HG02840 (cell line): ENCODE data around the gene CCDC88C.
"Not testable (repeated sequence)": the region's sequence is repeated elsewhere in the genome, so short reads cannot be mapped to it uniquely, and the experiment has no call there.

Experiments
- ATAC-seq: cut with Tn5 transposase; IDR thresholded peaks from one replicate; pipeline ENCODE4 v1.9.1; 2021; ENCODE audit warnings: mild to moderate bottlenecking, moderate library complexity, moderate number of reproducible peaks; ENCODE audit not compliant: unreplicated experiment, low FRiP score

CCDC88C gene

GRCh38 chr14:91274796-91275195, 142.8 kb downstream of the CCDC88C start:
- ATAC-seq: no peak

DNA sequence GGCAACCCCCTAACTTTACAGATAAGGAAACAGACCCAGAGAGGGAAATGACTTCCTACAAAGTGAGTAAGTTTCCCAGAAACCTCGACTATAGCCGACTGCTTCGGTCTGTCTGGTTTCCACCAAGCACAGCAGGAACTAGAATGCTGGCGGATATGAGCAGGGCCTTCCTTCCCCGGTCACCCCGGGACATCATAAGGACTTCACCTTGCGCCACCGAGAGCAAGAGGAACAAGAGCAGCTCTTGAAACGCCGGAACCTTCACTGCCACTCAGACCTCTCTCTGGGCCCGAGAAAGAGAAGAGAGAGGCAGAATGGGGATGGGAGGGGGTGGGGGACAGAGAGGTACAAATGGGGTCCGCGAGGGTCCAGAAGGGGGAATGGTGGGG, 143.7 kb downstream of the CCDC88C start:
- ATAC-seq: no peak

DNA sequence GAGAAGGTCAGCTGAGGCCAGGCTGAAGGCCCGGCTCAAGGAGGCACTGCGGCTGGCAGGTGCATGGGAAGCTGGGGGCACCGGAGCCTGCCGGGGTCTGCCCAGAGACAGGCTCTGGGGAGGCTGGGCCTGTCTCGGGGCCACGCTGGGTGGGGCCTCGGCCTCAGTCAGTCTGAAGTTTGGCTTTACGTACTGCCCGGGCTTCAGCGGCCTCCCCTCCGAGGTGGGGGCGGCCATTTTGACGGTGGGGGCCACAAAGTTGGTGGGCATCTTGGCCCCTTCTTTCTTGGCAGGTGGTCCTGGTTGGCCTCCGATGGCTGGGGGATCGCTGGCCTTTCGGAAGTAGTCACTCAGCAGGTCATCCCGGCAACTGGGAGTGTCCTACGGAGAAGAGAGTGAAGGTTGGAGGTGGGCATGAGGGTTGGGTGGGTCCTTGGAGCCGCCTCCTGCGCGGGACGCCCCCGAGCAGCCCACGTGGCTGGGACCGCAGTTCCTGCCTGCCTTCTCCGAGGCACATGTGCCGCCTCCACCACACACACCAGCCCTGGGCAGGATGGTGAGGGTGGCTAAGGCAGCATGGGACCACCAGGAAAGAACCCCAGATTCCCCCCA, 144.2 kb downstream of the CCDC88C start:
- no peak for ATAC-seq

DNA sequence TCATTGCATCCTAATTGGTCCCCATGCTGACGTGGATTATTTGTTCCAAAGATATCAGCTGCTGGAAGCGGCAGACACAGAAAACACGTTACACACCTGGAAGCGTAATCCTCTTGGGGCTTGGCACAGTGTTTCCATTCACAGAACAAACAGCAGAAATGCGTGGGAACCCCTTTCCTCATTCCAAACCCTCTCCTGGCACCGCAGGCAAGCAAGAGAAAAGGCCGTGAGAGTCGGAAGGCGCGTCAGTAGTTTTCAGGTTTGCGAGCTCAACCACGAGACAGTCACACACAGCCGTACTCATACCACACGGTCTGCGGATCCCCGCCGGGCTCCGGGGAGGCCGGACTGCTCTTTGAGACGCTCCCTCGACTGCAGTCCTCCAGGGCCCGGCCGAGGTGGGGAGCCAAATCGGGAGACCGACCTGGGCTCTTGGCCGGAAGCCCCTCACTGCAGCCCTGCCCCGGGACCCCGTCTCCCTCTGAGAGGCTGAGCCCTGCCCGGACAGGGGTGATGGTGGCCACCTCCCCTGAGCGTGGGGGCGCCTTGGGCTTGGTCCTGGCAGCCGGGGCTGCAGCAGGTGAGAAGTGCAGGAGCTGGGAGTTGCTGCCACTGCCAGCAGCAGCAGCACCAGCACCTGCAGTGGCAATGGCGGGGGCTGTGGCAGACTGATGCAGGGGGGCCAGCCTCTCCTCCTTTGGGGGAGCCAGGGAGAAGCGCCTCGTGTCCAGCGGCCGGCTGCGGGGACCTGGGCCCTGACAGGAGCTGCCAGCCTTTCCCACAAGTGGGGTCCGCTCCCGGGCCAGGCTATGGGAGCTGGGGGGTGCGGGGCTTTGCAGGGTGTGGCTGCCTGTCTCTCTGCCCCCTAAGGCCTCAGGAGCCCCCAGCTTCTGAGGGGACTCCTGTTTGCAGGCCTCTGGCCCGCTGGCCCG, 145.0 kb downstream of the CCDC88C start:
- ATAC-seq: no peak

DNA sequence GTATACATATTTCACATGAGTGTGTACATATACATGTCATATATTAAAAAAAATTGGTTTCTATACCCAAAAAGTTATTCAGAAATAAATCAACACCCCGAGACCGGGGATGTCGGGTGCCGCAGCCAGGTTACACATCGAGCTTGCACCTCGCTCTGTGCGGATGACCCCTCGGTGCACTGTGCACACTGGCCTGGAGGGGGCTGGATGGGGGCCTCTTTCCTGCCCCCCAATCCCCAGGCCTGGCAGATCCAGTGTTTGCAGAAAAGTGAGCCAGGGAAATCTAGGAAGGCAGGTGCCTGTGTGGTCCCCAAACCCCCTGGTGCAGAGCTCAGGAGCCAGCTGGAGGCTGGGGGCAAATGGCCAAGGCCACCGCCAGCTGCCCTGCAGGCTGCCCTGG, 146.0 kb downstream of the CCDC88C start:
- no peak for ATAC-seq

DNA sequence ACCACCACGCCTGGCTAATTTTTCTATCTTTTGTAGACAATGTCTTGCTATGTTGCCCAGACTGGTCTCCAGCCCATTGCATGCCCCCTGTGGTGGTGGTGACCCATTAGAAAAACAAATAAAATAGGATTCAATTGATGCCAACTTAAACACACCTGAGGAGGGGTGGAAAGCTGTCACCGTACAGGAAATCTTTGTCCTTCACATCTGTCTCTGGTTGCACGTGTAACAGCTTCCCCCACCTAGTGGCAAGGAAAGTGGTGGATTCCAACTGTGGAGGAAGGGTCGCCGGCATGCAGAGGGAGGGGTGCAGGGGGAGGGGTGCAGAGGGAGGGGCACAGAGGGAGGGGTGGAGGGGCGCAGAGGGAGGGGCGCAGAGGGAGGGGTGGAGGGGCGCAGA, 147.0 kb downstream of the CCDC88C start:
- no peak for ATAC-seq

GRCh38 chr14:91270188-91270587, 147.4 kb downstream of the CCDC88C start:
- no peak for ATAC-seq

DNA sequence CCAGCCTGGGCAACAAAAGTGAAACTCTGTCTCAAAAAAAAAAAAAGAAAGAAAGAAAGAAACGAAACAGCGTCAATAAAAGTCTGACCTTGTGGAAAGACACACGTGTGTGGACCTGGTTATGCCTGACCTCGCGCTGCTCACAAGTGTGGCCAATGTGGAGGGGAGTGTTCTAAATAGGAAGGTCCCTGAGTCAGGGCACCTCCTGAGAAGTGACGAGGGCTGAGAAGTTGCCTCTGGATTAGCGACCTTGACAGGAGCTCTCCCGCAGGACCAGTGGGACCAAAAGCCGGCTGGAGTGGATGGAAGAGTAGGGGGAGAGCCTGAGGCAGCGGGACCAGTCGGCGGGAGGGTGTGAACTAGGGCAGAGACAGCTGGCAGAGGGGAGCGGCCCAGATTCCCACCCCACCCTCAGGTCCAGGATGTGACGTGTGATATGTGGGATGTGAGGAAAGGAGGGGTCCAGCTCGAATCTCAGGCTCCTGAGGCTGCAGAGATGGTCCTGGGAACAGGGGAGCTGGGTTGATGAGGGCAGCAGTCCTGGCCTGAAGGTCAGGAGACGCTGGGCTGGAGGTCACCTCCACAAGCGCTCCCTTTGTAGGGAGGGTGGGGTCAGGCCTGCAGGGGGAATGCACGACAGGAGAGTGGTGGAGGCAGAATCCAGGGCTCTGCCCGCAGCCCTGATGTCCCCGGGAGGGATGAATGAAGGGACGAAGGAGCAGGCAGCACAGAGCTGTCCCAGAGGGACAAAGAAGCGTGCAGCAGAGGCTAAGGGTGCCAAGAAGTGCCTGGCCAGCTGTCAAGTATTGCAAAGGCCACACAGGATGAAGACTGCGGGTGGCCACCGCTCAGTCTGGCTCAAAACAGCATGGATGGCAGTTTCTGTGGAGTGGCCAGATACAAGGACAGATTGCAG, 148.3 kb downstream of the CCDC88C start:
- ATAC-seq: no peak

DNA sequence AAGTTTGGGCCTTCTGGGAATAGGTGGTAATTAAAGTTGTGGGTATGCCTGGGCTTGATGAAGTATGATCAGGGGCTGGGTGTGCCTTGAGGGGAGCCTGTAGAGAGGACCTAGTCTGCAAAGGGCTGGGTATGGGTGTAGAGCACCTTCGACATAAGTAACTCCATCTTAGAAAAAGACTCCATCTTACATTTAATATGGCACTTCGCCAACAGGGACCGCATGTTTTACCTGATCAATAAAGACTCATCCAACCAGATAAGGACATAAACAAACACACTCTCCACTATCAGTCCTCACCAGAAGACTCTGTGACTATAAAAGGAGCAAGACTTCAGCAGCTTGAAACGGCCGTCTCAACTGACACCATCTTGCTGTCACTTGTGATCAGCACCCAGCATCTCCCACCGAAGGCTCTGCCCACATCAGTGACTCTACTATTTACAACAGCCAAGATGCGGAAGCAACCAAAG, 149.6 kb downstream of the CCDC88C start:
- no peak for ATAC-seq

DNA sequence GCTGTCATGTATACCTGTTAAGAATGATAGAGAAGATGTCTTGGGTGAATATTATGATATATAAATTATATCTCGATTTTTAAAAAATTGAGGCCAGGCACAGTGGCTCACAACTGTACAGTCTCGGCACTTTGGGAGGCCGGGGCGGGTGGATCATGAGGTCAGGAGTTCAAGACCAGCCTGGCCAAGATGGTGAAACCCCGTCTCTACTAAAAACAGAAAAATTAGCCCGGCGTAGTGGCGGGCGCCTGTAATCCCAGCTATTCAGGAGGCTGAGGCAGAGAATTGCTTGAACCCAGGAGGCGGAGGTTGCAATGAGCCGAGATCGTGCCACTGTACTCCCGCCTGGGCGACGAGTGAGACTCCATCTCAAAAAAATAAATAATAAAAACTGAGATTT, 151.3 kb downstream of the CCDC88C start:
- not testable (repeated sequence) for ATAC-seq

GRCh38 chr14:91265404-91265803, 152.2 kb downstream of the CCDC88C start:
- no peak for ATAC-seq

DNA sequence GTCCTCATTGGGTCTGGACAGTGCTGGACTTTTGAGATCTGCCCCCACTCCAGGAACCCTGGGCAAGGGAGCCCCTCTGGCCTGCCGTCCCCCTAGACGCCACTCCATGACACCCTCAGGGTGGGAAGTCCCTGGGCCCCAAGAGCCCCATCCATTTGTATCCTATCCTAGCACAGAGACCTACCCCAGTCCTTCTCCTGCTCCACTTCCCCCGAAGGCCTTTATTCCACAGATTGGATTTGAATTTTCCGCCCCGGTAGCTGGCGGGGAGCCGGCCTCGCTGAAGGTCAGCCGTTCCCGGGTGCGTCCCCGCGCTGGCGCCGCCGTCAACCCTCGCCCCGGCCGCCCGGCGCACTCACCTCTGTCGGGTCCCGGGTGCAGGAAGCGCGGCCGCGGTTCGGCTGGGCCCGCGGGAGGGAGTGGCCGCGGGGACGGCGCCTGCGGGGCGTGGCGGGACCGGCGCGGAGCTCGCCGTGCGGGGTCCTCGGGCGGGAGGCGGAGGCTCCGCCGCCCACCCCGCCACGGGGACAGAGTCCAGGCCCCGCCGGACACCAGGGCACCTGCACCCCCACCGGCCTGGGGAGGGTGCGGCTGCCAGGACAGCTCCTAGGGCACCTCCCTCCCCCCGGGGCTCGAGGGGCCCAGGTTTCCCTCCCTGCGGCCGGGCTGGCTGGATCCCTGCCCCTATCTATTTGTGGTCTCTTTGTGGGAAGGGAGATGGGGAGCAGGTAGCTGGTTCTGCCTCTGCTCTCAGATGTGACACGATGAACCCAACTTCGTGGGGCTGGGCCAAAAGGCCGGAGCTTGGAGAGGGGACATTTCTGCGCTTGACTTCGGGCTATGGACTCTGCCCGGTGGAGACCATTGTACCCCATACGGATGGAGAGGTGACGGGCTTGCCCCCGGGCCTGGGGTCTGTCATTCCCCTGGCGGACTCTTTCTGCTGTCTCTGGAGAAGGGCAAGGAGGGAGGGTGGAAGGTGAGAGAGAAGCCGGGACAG, 153.2 kb downstream of the CCDC88C start:
- ATAC-seq: no peak

DNA sequence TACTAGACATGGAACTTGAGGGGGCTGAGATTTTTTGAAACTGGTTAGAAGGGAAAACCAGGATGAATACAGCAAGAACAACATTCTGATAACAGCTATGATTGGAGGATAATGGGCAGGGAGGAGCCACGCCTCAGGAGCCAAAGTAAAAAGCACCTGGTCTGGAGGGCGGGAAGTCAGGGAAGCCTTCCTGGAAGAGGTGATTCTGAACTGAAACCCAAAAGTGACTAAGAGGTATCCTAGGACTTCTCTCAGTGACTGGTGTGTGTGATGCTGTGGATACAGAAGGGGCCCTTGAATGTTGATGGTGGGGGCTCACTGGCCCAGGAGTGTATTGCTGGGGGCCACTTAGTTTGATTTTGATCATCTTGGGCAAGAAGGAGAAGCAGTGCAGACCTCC, 154.3 kb downstream of the CCDC88C start:
- ATAC-seq: no peak

DNA sequence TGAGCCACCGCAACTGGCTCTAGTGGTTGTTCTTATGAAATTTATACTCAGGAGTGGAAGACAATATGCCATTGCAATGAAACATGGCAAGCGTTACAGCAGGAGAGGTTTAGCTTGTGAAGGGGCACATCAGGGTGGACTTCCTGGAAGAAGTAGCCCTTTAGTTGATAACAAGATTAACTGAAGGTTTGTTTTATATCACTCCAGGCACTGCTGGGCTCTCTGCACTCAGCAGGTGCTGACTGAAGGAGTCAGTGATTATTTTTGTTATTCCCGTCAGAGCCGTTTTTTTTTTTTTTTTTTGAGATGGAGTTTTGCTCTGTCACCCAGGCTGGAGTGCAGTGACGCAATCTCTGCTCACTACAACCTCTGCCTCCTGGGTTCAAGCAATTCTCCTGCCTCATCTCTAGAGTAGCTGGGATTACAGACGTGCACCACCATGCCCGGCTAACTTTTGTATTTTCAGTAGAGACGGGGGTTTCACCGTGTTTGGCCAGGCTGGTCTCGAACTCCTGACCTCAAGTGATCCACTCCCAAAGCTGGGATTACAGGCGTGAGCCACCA, 155.6 kb downstream of the CCDC88C start:
- no peak for ATAC-seq

- no peak for ATAC-seq
Observed at GRCh38 chr14:91261115-91261514, 156.5 kb downstream of the CCDC88C start.

- ATAC-seq: no peak
Observed at GRCh38 chr14:91258876-91259275, 158.7 kb downstream of the CCDC88C start.

DNA sequence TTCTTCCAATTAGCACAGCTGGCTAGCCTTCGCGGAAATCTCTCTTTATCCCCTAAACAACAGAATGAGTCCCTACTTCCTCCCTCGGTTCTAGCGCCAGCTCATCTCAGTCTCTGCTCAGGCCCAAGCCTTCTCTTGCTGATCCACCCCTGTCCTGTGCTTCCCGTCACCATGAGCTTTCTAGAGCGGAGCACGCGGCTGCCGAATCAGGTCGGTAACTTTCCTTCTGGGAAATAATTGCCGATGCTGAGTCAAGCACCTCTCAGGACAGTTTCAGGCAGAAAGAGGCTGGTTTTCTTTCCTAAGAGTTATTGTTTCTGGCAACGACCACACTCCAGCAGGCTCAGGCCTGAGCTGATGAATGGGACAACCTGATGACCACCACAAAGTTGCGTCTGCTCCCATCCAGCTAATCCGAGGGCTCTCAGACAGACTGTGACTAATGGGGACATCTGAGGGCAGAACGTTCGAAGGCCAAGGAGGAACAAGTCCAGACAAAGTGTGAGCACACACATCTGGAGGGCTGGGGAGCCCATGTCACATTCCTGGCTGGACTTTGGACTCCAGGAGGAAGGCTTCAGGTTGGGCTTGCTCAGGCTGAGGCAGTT, 159.5 kb downstream of the CCDC88C start:
- ATAC-seq: no peak

- ATAC-seq: no peak
Observed at GRCh38 chr14:91257328-91258010, 160.2 kb downstream of the CCDC88C start.
